GM21390 (cell line): ENCODE data around the gene TARBP2.
"Not testable (repeated sequence)": the region's sequence is repeated elsewhere in the genome, so short reads cannot be mapped to it uniquely, and the experiment has no call there.

Source experiments
- ATAC-seq: cut with Tn5 transposase; IDR thresholded peaks from one replicate; pipeline ENCODE4 v1.9.1; 2021; ENCODE audit not compliant: unreplicated experiment

Gene TARBP2

DNA sequence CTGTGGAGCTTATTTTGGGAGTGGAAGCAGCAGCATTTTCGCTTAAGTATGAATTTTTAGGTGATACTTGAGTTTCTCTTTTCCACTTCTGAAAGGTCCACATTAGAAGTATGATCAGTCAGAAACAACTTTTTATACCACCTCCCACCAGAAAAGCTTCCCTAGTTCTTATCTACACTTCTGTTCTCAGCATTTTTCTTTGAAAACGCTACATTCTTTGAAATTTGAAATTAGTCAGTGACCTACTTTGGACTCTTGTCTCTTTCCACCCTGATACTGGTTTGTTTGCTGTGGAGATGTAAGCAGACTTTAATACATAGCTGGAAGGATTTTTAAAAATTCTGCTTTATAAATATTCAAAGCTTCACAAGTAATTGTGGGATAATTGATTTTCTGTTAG, 27.0 kb upstream of the TARBP2 start:
- no peak for ATAC-seq

DNA sequence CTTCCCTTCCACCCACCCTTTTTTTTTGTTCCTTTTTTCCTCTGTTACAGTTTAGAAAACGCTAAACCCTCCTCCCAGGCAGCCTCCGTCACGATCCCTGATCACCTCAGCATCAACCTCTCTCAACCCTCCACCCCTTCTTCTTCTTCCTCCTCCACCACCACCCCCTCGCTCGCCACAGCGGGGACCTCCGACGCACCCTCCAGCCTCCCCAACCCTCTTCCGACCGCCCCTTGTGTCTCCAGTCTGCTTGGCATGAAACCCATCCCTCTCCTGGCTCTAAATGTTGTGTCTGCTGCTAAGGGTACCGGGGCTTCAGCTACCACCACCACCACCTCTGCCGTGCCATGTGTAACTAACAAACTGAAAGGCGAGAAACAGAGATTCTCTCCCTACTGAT, 26.3 kb upstream of the TARBP2 start:
- ATAC-seq = no peak

GRCh38 chr12:53476769-53477209, 24.3 kb upstream of the TARBP2 start:
- no peak for ATAC-seq

DNA sequence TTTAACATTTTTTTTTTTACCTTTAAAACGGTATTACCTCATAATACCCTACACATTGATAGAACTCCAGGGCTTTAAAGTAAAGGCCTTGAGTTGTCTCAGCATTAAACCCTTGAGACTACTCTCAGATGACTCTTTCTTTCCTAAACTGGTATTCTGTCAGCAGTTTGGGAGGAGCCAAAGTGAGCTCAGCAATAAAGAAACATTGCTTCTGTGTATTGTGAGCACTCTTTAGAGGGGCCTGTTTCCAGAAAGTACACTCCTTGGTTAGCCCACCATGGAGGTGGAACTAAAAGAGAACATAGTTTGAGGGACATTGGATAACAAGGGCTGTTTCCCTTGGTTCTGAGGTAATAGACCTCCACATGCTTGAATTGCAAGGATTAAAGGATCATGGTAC, 22.2 kb upstream of the TARBP2 start:
- ATAC-seq = no peak

DNA sequence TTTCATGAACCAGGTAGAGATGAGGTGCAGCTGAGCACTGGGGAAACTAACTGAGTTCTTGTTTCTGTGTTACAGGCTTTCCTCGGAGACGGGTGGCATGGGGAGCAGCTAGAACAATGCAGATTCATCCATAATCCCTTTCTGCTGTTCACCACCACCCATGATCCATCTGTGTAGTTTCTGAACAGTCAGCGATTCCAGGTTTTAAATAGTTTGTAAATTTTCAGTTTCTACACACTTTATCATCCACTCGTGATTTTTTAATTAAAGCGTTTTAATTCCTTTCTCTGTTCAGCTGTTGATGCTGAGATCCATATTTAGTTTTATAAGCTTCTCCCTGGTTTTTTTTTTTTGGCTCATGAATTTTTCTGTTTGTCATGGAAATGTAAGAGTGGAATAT, 21.8 kb upstream of the TARBP2 start:
- no peak for ATAC-seq

- no peak for ATAC-seq
Measured at GRCh38 chr12:53480491-53481442, 20.3 kb upstream of the TARBP2 start.

DNA sequence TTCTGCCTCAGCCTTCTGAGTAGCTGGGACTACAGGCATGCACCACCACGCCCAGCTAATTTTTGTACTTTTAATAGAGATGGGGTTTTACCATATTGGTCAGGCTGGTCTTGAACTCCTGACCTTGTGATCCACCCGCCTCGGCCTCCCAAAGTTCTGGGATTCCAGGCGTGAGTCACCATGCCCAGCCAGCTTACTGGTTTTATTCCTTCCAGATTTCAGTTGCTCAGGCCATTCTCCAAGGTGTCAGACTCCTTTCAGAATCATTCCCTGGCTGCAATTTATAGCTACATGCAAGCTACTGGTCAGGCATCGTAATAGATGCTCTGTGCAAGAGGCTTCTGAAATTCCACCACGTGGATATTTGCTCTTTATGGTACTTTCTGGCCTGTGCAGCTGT, 19.6 kb upstream of the TARBP2 start:
- not testable (repeated sequence) for ATAC-seq

DNA sequence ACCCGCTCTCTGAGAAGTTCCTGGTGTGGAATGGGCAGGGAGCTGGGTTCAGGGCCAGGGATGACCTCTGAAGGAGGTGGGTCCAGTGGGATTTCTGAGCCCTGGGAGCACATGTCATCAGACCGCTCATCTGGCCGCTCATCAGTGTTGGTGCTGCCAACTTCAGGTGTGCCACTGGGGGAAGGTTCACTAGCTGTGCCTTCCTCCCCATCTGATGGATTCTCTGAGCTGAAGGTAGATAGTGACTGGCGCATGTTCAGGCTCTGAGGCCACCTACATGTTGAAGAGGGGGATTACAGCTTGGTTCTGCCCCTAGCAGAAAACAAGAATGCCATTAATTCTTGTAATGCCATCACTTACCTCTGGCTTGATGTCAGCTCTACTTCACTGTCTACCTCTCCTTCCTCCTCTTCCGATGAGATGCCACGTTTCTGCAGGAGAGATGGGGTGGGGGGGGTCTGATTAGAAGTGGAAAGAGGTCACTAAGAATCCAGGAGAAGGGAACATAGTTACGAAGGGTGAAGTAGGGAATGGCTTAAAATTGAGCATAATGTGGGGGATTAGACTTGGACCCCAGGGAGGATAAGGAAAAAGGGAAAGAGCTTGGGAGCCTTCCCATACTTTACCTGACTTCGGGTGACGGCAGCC, 19.0 kb upstream of the TARBP2 start:
- no peak for ATAC-seq

- no peak for ATAC-seq
Measured at GRCh38 chr12:53482626-53483168, 18.4 kb upstream of the TARBP2 start.

DNA sequence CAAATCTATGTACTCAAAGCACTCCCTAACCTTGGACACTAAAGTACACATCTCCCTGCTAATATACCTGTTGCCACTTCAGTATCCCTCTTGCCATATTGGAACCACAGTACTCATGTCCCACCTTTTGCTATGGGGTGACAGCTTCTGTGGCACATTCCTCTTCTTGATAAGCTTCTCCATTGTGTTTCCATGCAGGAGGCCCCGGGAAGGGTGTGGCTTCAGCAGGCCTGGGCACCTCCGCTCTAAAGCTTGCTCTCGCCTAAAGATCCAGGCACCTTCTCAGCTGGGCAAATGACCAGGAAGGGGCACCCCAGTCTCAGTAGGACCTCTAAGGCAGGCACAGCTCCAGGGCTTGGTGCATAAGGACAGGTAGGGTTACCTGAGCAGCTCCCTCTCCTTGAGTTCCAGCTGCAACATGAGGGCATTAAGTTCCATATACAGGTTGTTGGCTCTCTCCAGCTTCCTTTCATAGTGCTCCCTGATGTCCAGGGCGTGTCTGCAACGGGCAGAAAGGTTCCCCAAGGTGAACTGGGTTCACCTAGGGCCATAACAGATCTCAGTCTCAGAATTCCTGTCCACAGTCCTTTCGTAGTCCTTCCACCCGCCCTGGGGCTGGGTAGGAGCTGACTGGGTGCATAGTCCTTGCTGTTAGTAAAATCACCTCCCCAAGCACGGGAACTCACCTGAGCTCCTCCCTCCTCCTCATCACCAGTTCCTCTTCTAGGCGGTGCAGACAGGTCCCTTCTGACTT, 17.7 kb upstream of the TARBP2 start:
- ATAC-seq = no peak

GRCh38 chr12:53483979-53484377, 17.1 kb upstream of the TARBP2 start:
- no peak for ATAC-seq

DNA sequence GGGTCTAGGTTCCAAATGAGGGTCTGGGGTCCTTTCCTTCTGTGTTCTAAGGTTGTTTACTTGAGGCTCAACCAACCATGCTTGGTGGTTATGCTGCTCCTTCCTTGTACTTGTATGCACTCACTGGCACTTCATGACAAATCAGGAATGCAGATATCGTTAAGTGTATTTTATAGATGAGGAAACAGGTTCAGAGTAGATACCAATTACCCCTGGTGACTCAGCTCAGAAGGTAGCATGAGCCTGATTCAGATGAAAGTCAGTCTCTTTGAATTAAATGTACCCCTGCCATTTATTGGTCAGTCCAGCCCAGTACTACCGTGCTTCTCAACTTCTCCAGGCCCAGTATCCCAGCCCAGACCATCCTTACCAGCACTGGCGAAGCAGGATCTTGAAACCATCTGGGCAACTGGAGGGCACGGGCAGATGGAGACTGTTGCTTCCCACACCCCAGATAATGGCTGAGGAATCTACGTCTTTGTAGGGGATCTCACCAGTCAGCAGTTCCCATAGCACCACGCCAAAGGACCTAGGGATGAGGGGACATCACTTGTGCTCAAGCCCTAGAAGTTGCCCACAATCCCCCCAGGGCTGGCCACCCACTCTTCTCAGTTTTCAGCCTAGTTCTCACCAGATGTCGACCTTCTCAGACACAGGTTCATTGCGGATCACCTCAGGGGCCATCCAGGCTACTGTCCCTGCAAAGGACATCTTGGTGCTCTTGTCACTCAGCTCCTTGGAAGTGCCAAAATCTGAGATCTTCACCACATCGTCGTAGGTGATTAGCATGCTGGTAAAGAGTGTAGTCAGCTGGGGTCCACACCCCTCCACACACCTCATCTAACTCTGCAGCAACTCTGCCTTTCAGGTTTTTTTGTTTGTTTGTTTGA, 16.2 kb upstream of the TARBP2 start:
- ATAC-seq = no peak

DNA sequence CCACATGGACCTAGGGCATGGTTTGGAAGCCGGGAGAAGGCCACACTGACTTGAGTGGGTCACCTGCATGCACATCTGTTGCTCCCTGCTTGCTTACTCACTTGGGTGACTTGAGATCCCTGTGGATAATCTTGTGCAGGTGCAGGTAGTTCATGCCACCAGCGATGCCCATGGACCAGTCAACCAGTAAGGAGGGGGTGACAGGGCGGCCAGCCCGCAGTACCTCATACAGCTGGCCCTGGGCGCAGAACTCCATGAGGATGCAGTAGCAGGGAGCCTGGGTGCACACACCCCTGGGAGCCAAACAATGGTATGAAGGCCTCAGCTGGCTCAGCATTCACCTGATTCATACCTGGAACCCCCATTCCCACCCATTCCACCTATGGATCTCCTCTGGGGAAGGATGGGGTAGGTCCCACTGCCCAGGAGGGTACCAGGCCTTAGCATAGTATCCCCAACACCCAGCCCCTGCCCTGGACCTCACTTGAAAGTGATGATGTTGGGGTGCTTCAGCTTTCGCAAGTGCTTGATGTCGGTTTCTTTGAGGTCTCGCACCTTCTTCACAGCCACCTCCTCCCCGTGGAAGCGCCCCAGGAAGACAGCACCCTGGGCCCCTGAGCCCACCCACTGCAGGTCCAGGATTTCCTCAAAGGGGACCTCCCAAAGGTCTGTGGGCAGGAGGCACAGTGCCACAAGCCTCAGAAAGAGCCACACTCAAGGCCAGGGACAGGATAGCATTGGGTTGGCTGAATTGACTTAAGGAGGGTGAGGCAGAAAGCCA, 14.9 kb upstream of the TARBP2 start:
- no peak for ATAC-seq

DNA sequence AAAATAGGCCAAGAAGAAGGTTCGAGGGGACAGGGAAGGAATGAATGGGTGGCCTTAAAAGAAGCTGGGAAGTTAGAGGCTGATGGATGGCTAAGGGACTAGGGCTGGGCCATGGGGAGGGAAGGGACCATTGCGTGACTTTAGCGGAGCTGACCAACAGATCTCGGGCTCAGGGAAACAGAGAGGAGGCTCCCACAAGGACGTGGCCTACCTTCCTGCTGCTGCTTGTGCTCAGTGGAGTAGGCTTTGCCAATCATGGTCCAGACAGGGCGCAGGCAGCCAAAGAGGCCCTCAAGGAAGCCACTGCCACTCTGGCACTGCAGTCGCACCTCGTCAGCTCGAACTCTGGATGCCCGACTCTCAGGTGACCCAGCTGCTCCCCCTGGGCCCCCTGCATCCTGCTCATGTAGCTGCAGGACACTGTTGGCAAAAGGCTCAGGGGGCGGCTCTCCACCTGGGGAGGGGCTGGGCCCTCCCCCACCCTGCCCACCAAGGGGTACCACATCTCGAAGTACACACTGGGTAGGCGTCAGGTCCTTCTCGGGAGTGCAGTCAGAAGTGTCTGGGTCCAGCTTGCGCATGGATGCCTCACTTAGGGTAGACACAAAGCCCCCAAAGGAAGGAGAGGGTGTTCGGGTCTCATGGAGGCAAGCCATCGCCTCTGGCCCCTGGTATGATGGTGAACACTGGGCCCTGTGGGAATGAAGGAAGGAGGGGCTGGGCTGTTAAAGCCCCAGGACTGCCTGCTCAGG, 14.2 kb upstream of the TARBP2 start:
- no peak for ATAC-seq

- no peak for ATAC-seq
Measured at GRCh38 chr12:53489242-53489864, 11.7 kb upstream of the TARBP2 start.

DNA sequence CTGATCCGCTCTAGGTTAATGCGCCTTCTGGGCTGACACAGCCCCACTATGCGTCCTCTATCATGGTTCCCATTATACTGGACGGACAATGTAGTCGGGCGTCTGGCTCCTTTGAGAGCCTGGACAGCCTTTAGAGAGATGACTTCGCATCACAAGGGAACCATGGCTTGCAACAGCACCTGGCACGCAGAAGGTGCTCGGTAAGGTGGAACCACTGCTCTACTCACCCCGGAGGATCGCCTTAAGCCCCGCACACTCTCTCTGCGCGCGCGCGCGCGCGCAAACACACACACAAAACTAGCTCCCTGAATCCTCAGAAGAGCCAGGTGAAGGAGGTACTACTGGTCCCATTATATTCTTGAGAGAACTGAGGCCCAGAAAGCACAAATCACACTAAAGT, 8.9 kb upstream of the TARBP2 start:
- ATAC-seq = no peak

DNA sequence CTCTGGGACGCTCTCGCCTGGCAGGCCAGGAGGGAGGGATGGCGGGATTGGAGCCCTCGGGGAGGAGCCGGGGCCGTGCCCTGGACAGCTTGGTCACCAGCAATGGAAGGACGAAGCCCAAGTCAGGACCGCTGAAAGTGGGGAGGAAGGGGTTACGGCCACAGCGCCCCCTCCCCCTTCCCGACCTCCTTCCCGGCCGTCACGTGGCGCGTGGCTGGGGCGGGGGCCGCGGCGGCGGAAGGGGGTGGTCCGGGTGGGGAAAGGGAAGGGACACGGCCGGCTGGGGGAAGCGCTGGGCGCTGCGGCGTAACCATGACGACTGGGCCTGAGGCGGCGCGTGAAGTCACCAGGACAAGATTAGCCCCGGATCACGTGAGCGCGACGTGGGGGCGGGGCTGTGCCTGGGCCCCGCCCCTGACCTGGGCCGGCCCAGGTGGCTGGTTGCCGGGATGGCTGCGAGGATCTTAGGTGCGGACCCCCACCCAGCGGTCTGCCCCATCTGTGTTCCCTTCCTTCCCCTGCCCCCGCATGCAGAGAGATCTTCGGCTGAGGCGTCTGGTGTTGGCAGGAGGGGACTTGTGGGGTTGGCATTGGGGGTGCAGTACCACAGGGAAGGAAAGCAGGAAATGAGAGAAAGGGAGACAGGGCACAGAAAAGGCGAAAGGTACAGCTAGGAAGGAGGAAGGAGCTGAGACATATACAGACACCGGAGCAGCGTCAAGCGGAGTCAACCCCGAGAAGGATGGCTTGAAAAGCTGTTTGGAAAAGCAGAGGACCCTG, 8.1 kb upstream of the TARBP2 start:
- peak; percentile 90 for ATAC-seq
